Adipocyte (in vitro differentiated cells): Measurements from ENCODE around the gene TENT5D.
"Not testable (repeated sequence)": the region's sequence is repeated elsewhere in the genome, so short reads cannot be mapped to it uniquely, and the experiment has no call there.

ENCODE experiments used
- DNase-seq: peaks from one replicate; pipeline ENCODE4 v3.0.0-alpha.2; 2015; ENCODE audit warnings: low read depth
- H3K27me3 ChIP-seq: replicated peaks from 2 replicates; pipeline ENCODE4 v1.7.0; 2013; ENCODE audit warnings: mild to moderate bottlenecking, low read length, moderate library complexity; ENCODE audit not compliant: control insufficient read depth, insufficient read depth
- H3K36me3 ChIP-seq: 2 replicates; pipeline ENCODE4 v1.7.0; 2013; ENCODE audit warnings: low read length, mild to moderate bottlenecking, moderate library complexity; ENCODE audit not compliant: control insufficient read depth, insufficient read depth, severe bottlenecking
- H3K4me1 ChIP-seq: 2 replicates; pipeline ENCODE4 v1.7.0; 2013; ENCODE audit warnings: mild to moderate bottlenecking, low read length, moderate library complexity; ENCODE audit not compliant: control insufficient read depth, insufficient read depth
- H3K4me3 ChIP-seq: 2 replicates; pipeline ENCODE4 v1.7.0; 2013; ENCODE audit warnings: mild to moderate bottlenecking, low read length, moderate library complexity
- H3K9ac ChIP-seq: 2 replicates; pipeline ENCODE4 v1.7.0; 2013; ENCODE audit warnings: mild to moderate bottlenecking, low read length, moderate library complexity
- H3K9me3 ChIP-seq: 2 replicates; pipeline ENCODE4 v1.7.0; 2013; ENCODE audit warnings: mild to moderate bottlenecking, low read length, moderate library complexity; ENCODE audit not compliant: control insufficient read depth

TENT5D gene

GRCh38 chrX:80420147-80420546 is at the start of gene TENT5D:
TENT5D (plus strand) TSS chrX:80420447; CDS start chrX:80442540, 22,093 bp downstream.
- no peak for DNase-seq
- Histone ChIP-seq H3K36me3 (no peaks in the 10 kb centered on the region), H3K9me3 (peaks cover 26% of the 10 kb centered on the region), H3K4me1 (no peaks in the 10 kb centered on the region), H3K4me3 (no peak within 1 kb of the TSS), H3K9ac (no peak within 1 kb of the TSS), H3K27me3 (peaks cover 4% of the 10 kb centered on the region)

- not testable (repeated sequence) for H3K36me3 ChIP-seq, H3K27me3 ChIP-seq, H3K9me3 ChIP-seq, H3K9ac ChIP-seq, H3K4me3 ChIP-seq, DNase-seq, H3K4me1 ChIP-seq
Measured at GRCh38 chrX:80385651-80386050, 34.6 kb upstream of the TENT5D start.

DNA sequence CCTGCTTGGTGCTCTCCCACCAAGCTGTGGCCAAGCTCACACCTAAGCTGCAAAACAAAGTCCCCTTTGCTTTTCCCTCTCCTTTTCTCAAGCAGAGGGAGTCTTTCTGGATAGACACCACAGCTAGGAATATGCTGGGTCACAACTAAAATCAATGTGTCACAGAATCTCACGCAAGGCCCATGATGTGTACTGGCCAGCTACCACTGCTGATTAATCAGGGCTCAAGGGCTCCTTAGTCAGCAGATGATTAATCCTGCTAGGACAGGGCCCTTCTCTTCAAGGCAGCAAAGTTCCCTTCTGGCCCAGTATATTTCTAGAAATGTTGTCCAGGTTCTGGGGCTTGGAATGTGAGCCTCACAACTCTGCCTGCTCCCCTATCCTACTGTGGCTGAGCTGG is 32.0 kb upstream of the TENT5D start:
- DNase-seq: no peak
- H3K4me1 ChIP-seq: peaks cover 4% of the 10 kb centered on the region
- H3K4me3 ChIP-seq: no peak overlapping the region
- H3K9me3 ChIP-seq: no peaks in the 10 kb centered on the region
- H3K36me3 ChIP-seq: no peaks in the 10 kb centered on the region
- H3K9ac ChIP-seq: no peak overlapping the region
- H3K27me3 ChIP-seq: no peaks in the 10 kb centered on the region

DNA sequence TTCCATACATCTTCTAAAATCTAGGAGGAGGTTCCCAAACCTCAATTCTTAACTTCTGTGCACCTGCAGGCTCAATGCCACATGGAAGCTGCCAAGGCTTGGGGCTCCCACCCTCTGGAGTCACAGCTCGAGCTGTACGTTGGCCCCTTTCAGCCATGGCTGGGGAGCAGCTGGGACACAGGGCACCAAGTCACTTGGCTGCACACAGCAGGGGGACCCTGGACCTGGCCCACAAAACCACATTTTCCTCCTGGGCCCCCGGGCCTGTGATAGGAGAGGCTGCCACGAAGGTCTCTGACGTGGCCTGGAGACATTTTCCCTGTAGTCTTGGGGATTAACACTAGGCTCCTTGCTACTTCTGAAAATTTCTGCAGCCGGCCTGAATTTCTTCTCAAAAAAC is 8.2 kb upstream of the TENT5D start:
- no peak for DNase-seq
- Histone ChIP-seq H3K27me3 (no peaks in the 10 kb centered on the region), H3K36me3 (no peaks in the 10 kb centered on the region), H3K9ac (no peak overlapping the region), H3K4me1 (no peaks in the 10 kb centered on the region), H3K4me3 (no peak overlapping the region), H3K9me3 (peaks cover 14% of the 10 kb centered on the region)

- no peaks in the 10 kb centered on the region for H3K4me1 ChIP-seq
- no peak for DNase-seq
- H3K9ac ChIP-seq: no peak overlapping the region
Measured at GRCh38 chrX:80423000-80423399, 2.8 kb downstream of the TENT5D start.

GRCh38 chrX:80423744-80424143 is 3.5 kb downstream of the TENT5D start:
- Histone ChIP-seq H3K4me1 (no peaks in the 10 kb centered on the region), H3K27me3 (peaks cover 4% of the 10 kb centered on the region), H3K4me3 (no peak overlapping the region), H3K9me3 (peaks cover 11% of the 10 kb centered on the region), H3K36me3 (no peaks in the 10 kb centered on the region), H3K9ac (no peak overlapping the region)
- no peak for DNase-seq

More at GRCh38 chrX:80423000-80423399, 2.8 kb downstream of the TENT5D start:
- H3K4me3 ChIP-seq: no peak overlapping the region
- no peaks in the 10 kb centered on the region for H3K36me3 ChIP-seq
- peaks cover 4% of the 10 kb centered on the region for H3K27me3 ChIP-seq
- H3K9me3 ChIP-seq: peaks cover 11% of the 10 kb centered on the region

GRCh38 chrX:80430826-80431504 is 10.7 kb downstream of the TENT5D start:
- Histone ChIP-seq H3K27me3 (no peaks in the 10 kb centered on the region), H3K4me1 (peaks cover 12% of the 10 kb centered on the region), H3K9ac (peak overlapping the region; percentile 32), H3K4me3 (peak overlapping the region; percentile 69), H3K36me3 (no peaks in the 10 kb centered on the region), H3K9me3 (peaks cover 13% of the 10 kb centered on the region)
- peak; percentile 1 for DNase-seq

DNA sequence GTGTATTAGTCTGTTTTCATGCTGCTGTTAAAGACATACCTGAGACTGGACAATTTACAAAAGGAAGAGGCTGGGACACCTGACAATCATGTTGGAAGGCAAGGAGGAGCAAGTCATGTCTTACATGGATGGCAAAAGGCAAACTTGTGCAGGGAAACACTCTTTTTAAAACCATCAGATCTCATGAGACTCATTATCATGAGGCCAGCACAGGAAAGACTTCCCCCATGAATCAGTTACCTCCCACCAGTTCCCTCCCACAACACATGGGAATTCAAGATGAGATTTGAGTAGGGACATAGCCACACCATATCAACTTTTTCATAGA is 11.2 kb downstream of the TENT5D start:
- Histone ChIP-seq H3K4me3 (peak overlapping the region; percentile 69), H3K9me3 (peaks cover 13% of the 10 kb centered on the region), H3K9ac (peak overlapping the region; percentile 32), H3K36me3 (no peaks in the 10 kb centered on the region), H3K4me1 (peaks cover 12% of the 10 kb centered on the region), H3K27me3 (no peaks in the 10 kb centered on the region)
- no peak for DNase-seq

- no peaks in the 10 kb centered on the region for H3K36me3 ChIP-seq
- peaks cover 12% of the 10 kb centered on the region for H3K4me1 ChIP-seq
- H3K9me3 ChIP-seq: peaks cover 9% of the 10 kb centered on the region
- no peaks in the 10 kb centered on the region for H3K27me3 ChIP-seq
- peak overlapping the region; percentile 32 for H3K9ac ChIP-seq
- peak overlapping the region; percentile 69 for H3K4me3 ChIP-seq
- DNase-seq: no peak
Measured at GRCh38 chrX:80432441-80432840, 12.2 kb downstream of the TENT5D start.

- DNase-seq: no peak
- H3K9me3 ChIP-seq: peaks cover 7% of the 10 kb centered on the region
- H3K36me3 ChIP-seq: no peaks in the 10 kb centered on the region
- peak overlapping the region; percentile 59 for H3K9ac ChIP-seq
- H3K4me3 ChIP-seq: no peak overlapping the region
- H3K4me1 ChIP-seq: peaks cover 12% of the 10 kb centered on the region
- H3K27me3 ChIP-seq: no peaks in the 10 kb centered on the region
Measured at GRCh38 chrX:80432863-80433262, 12.6 kb downstream of the TENT5D start.

DNA sequence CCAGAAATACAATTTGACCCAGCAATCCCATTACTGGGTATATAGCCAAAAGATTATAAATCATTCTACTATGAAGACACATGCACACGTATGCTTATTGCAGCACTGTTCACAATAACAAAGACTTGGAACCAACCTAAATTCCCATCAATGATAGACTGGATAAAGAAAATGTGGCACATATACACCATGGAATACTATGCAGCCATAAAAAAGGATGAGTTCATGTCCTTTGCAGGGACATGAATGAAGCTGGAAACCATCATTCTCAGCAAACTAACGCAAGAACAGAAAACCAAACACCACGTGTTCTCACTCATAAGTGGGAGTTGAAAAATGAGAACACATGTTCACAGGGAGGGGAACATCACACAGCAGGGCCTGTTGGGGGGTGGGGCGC is 47.9 kb downstream of the TENT5D start:
- H3K9ac ChIP-seq, H3K27me3 ChIP-seq, H3K4me1 ChIP-seq, DNase-seq, H3K36me3 ChIP-seq, H3K4me3 ChIP-seq: not testable (repeated sequence)
- H3K9me3 ChIP-seq: peaks cover 17% of the 10 kb centered on the region

GRCh38 chrX:80471582-80471981 is 51.3 kb downstream of the TENT5D start:
- Histone ChIP-seq H3K27me3 (no peaks in the 10 kb centered on the region), H3K9me3 (peaks cover 8% of the 10 kb centered on the region), H3K9ac (no peak overlapping the region), H3K4me1 (no peaks in the 10 kb centered on the region), H3K36me3 (no peaks in the 10 kb centered on the region), H3K4me3 (no peak overlapping the region)
- DNase-seq: no peak
